Smooth muscle cell (in vitro differentiated cells): ENCODE results near the gene MADCAM1. TPM values are rescaled to one million over a fixed set of nuclear protein-coding genes. Genes with fewer than 3 reads are reported as not detected.
A peak's percentile ranks its signal among the peaks of the same experiment; 100 is the strongest.

Experiments used
- DNase-seq: peaks from one replicate; lab custom pipeline; 2025; ENCODE audit not compliant: unreplicated experiment; lab: John Stamatoyannopoulos, UW
- H2AFZ ChIP-seq: fragments of 200-600 bp; sonication (generic); 2 replicates; pipeline ENCODE4 v1.6.0; 2016; ENCODE audit warnings: antibody characterized with exemption, low read depth, mild to moderate bottlenecking
- H3F3A ChIP-seq: fragments of 200-600 bp; sonication (generic); 2 replicates; pipeline ENCODE4 v1.6.0; 2017; ENCODE audit warnings: antibody characterized with exemption, low read depth
- H3K27ac ChIP-seq: fragments of 200-600 bp; sonication (generic); 2 replicates; pipeline ENCODE4 v1.5.1; 2016; ENCODE audit warnings: low read depth, mild to moderate bottlenecking
- H3K27me3 ChIP-seq: fragments of 200-600 bp; sonication (generic); 2 replicates; pipeline ENCODE4 v1.6.1; 2016; ENCODE audit warnings: low read depth, mild to moderate bottlenecking
- H3K36me3 ChIP-seq: fragments of 200-600 bp; sonication (generic); 2 replicates; pipeline ENCODE4 v1.5.1; 2016; ENCODE audit warnings: low read depth
- H3K4me1 ChIP-seq: fragments of 200-600 bp; sonication (generic); 2 replicates; pipeline ENCODE4 v1.5.1; 2016; ENCODE audit warnings: low read depth
- H3K4me2 ChIP-seq: fragments of 200-600 bp; sonication (generic); 2 replicates; pipeline ENCODE4 v1.6.0; 2016; ENCODE audit warnings: mild to moderate bottlenecking
- H3K4me3 ChIP-seq: fragments of 200-600 bp; sonication (generic); 2 replicates; pipeline ENCODE4 v1.5.1; 2016; ENCODE audit warnings: mild to moderate bottlenecking
- H3K79me2 ChIP-seq: fragments of 200-600 bp; sonication (generic); 2 replicates; pipeline ENCODE4 v1.6.0; 2016; ENCODE audit warnings: low read depth, mild to moderate bottlenecking
- H3K9ac ChIP-seq: fragments of 200-600 bp; sonication (generic); 2 replicates; pipeline ENCODE4 v1.6.0; 2016; ENCODE audit warnings: low read depth
- H3K9me3 ChIP-seq: fragments of 200-600 bp; sonication (generic); replicated peaks from 2 replicates; pipeline ENCODE4 v1.5.1; 2016; ENCODE audit warnings: low read depth
- H4K20me1 ChIP-seq: fragments of 200-600 bp; sonication (generic); 2 replicates; pipeline ENCODE4 v1.6.0; 2016; ENCODE audit warnings: low read depth
- CTCF ChIP-seq: fragments of 200-600 bp; sonication (generic); IDR thresholded peaks from 2 replicates; pipeline ENCODE4 v1.5.1; 2017; ENCODE audit warnings: borderline replicate concordance, mild to moderate bottlenecking, antibody characterized with exemption; ENCODE audit not compliant: insufficient read depth, poor library complexity, severe bottlenecking
- WGBS: methylation state at CpG from one replicate; pipeline ENCODE4 v1.1.7; 2016; ENCODE audit warnings: low lambda C conversion rate; 5-methylcytosine and 5-hydroxymethylcytosine counted together
- polyA plus RNA-seq: library from polyadenylated mRNA; unstranded; fragments of >200 nt; fragmentation: Nextera tagmentation; extraction: Ambion mirVana; gene quantifications from 2 replicates; pipeline ENCODE4 v1.2.1, GENCODE V29; 2016
- total RNA-seq: library from RNA; depleted of rRNA; stranded (reverse); fragments of >200 nt; gene quantifications from 2 replicates; pipeline ENCODE4 v1.2.3, GENCODE V29; 2014

Gene MADCAM1
- total and polyA plus RNA-seq, 2 experiments from 2014 or later = not detected

GRCh38 chr19:461721-462551 lies 34.4 kb upstream of the MADCAM1 start:
- whole genome bisulfite sequencing = 10% methylated on average over 57 of the region's 60 CpGs
- Histone ChIP-seq H3K9me3 (no peaks in the 10 kb centered on the region), H3K27me3 (no peaks in the 10 kb centered on the region), H3K36me3 (no peaks in the 10 kb centered on the region), H3K4me1 (no peaks in the 10 kb centered on the region), H3K4me2 (peak overlapping the region; percentile 87), H3K27ac (no peak overlapping the region), H2AFZ (no peak overlapping the region), H3K9ac (no peak overlapping the region), H4K20me1 (peaks cover 5% of the 10 kb centered on the region), H3K79me2 (peaks cover 7% of the 10 kb centered on the region), H3K4me3 (peak overlapping the region; percentile 46), H3F3A (no peaks in the 10 kb centered on the region)
- peak; percentile 8 for DNase-seq
- TF ChIP-seq CTCF = no peak

- H3K79me2 ChIP-seq = no peaks in the 10 kb centered on the region
- H3K9me3 ChIP-seq = no peaks in the 10 kb centered on the region
- no peak for TF ChIP-seq CTCF
- no peaks in the 10 kb centered on the region for H4K20me1 ChIP-seq
- no peak overlapping the region for H3K4me3 ChIP-seq
- H3K4me1 ChIP-seq = no peaks in the 10 kb centered on the region
- no peak overlapping the region for H3K4me2 ChIP-seq
- H3K36me3 ChIP-seq = no peaks in the 10 kb centered on the region
- 96% methylated on average over 34 of the region's 35 CpGs for WGBS
- H3F3A ChIP-seq = no peaks in the 10 kb centered on the region
- DNase-seq = no peak
- no peak overlapping the region for H3K27ac ChIP-seq
- H2AFZ ChIP-seq = no peak overlapping the region
- H3K9ac ChIP-seq = no peak overlapping the region
- H3K27me3 ChIP-seq = no peaks in the 10 kb centered on the region
These were observed 32.6 kb upstream of the MADCAM1 start for GRCh38 chr19:463483-464207.

GRCh38 chr19:464208-464545 lies 32.1 kb upstream of the MADCAM1 start:
- no peak overlapping the region for H3K4me2 ChIP-seq
- H3F3A ChIP-seq = no peaks in the 10 kb centered on the region
- no peaks in the 10 kb centered on the region for H3K36me3 ChIP-seq
- no peak for TF ChIP-seq CTCF
- H3K27me3 ChIP-seq = no peaks in the 10 kb centered on the region
- H3K9me3 ChIP-seq = no peaks in the 10 kb centered on the region
- H2AFZ ChIP-seq = no peak overlapping the region
- no peaks in the 10 kb centered on the region for H4K20me1 ChIP-seq
- H3K4me1 ChIP-seq = no peaks in the 10 kb centered on the region
- WGBS = 100% methylated on average over 2 of the region's 9 CpGs
- no peak for DNase-seq
- H3K79me2 ChIP-seq = no peaks in the 10 kb centered on the region
- no peak overlapping the region for H3K9ac ChIP-seq
- no peak overlapping the region for H3K4me3 ChIP-seq
- no peak overlapping the region for H3K27ac ChIP-seq
